ENCODE results near the gene RAPGEF2.

RAPGEF2 gene

DNA sequence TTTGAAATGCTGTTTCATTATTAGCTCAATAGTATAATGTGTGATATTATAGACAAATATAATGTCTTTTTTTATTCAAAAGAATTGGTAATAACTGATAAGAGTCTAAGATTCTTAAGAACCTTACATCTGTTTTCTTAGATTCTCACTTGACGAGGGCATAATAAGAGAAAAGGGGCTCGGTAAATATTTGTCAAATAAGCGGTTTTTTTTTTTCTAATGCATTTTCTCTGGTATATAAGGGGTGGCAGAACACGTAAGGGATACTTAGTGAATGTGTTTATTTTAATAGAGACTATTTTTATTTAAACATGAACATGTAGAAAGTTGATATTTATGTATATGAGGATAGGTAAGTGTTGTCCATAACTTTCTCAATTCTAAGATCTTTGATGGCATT lies 200.6 kb downstream of the RAPGEF2 start:
- no peak overlapping the region for H3K4me3 ChIP-seq (ENCODE audit: insufficient read depth, low read length, poor library complexity, severe bottlenecking)
- no peaks in the 10 kb centered on the region for H3K9me2 ChIP-seq (replicated peaks; ENCODE audit: insufficient read depth, low read length)
- H2AFZ ChIP-seq (ENCODE audit: low read depth, low read length, severe bottlenecking), result no peak overlapping the region
- no peak overlapping the region for H3K27ac ChIP-seq (ENCODE audit: low read depth, low read length)
- H4K20me1 ChIP-seq (ENCODE audit: low read depth, low read length), result no peaks in the 10 kb centered on the region
- no peaks in the 10 kb centered on the region for H3F3A ChIP-seq (ENCODE audit: insufficient read depth)
- H3K9me3 ChIP-seq (ENCODE audit: insufficient read depth, low read length), result no peaks in the 10 kb centered on the region
- no peaks in the 10 kb centered on the region for H3K27me3 ChIP-seq (ENCODE audit: low read length)
- no peaks in the 10 kb centered on the region for H3K79me2 ChIP-seq (ENCODE audit: insufficient read depth, low read length)
- H3K36me3 ChIP-seq (ENCODE audit: low read length), result no peaks in the 10 kb centered on the region
- no peak overlapping the region for H3K4me2 ChIP-seq (ENCODE audit: low read depth, low read length, poor library complexity, severe bottlenecking)
- TF ChIP-seq, protein P1, sequence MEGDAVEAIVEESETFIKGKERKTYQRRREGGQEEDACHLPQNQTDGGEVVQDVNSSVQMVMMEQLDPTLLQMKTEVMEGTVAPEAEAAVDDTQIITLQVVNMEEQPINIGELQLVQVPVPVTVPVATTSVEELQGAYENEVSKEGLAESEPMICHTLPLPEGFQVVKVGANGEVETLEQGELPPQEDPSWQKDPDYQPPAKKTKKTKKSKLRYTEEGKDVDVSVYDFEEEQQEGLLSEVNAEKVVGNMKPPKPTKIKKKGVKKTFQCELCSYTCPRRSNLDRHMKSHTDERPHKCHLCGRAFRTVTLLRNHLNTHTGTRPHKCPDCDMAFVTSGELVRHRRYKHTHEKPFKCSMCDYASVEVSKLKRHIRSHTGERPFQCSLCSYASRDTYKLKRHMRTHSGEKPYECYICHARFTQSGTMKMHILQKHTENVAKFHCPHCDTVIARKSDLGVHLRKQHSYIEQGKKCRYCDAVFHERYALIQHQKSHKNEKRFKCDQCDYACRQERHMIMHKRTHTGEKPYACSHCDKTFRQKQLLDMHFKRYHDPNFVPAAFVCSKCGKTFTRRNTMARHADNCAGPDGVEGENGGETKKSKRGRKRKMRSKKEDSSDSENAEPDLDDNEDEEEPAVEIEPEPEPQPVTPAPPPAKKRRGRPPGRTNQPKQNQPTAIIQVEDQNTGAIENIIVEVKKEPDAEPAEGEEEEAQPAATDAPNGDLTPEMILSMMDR (IDR thresholded peaks at IDR 0.05; ENCODE audit: insufficient read depth, low read length, poor library complexity, severe bottlenecking), result no peak
- TF ChIP-seq EZH2phosphoT487 (conservative IDR thresholded peaks at IDR 0.05; ENCODE audit: low read length), result no peak
- no peak overlapping the region for H3K9ac ChIP-seq (ENCODE audit: low read length)

DNA sequence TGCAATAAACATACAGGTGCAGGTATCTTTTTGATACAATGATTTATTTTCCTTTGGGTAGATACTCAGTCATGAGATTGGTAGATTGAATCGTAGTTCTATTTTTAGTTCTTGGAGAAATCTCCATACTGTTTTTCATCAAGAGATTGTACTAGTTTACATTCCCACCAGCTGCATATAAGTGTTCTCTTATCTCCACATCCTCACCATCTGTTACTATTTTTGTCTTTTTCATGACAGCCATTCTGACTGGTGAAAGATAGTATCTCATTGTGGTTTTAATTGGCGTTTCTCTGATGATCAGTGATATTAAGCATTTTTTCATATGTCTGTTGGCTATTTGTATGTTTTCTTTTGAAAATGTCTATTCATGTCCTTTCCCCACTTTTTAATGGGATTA lies 202.2 kb downstream of the RAPGEF2 start:
- H3K4me2 ChIP-seq (ENCODE audit: low read depth, low read length, poor library complexity, severe bottlenecking), result no peak overlapping the region
- H3K9me2 ChIP-seq (replicated peaks; ENCODE audit: insufficient read depth, low read length), result no peaks in the 10 kb centered on the region

DNA sequence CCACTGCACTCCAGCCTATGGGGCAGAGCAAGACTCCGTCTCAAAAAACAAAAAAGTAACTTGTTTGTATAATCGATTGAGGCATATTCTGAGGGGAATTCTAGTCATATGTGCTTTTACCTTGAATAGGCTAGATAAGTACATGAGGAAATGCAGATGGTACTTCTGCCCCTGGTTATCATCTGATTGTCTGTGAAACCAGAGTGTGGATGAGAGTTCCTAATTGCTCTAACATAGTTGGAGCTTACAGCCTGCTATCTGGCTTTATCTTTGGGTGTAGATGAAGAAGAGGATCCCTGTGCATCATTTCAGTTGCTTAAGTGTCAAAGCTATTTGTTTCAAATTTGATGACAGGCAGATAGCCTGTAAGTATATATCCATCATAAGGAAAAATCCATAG lies 205.1 kb downstream of the RAPGEF2 start:
- no peak for TF ChIP-seq EZH2phosphoT487 (conservative IDR thresholded peaks at IDR 0.05; ENCODE audit: low read length)
- TF ChIP-seq, protein P1 (IDR thresholded peaks at IDR 0.05; ENCODE audit: insufficient read depth, low read length, poor library complexity, severe bottlenecking), result no peak
- Histone ChIP-seq H3K9me2 (replicated peaks; ENCODE audit: insufficient read depth, low read length) (no peaks in the 10 kb centered on the region), H3K79me2 (ENCODE audit: insufficient read depth, low read length) (no peaks in the 10 kb centered on the region), H3K9ac (ENCODE audit: low read length) (no peak overlapping the region), H3K36me3 (ENCODE audit: low read length) (no peaks in the 10 kb centered on the region), H3K4me3 (ENCODE audit: insufficient read depth, low read length, poor library complexity, severe bottlenecking) (no peak overlapping the region), H3K27ac (ENCODE audit: low read depth, low read length) (no peak overlapping the region), H4K20me1 (ENCODE audit: low read depth, low read length) (no peaks in the 10 kb centered on the region), H2AFZ (ENCODE audit: low read depth, low read length, severe bottlenecking) (no peak overlapping the region), H3K9me3 (ENCODE audit: insufficient read depth, low read length) (no peaks in the 10 kb centered on the region), H3K4me2 (ENCODE audit: low read depth, low read length, poor library complexity, severe bottlenecking) (no peak overlapping the region), H3K27me3 (ENCODE audit: low read length) (no peaks in the 10 kb centered on the region), H3F3A (ENCODE audit: insufficient read depth) (no peaks in the 10 kb centered on the region)

More for the DNA sequence above, 202.2 kb downstream of the RAPGEF2 start:
- Histone ChIP-seq H3F3A (ENCODE audit: insufficient read depth) (no peaks in the 10 kb centered on the region), H3K79me2 (ENCODE audit: insufficient read depth, low read length) (no peaks in the 10 kb centered on the region), H4K20me1 (ENCODE audit: low read depth, low read length) (no peaks in the 10 kb centered on the region), H3K9me3 (ENCODE audit: insufficient read depth, low read length) (no peaks in the 10 kb centered on the region), H3K9ac (ENCODE audit: low read length) (no peak overlapping the region), H3K27ac (ENCODE audit: low read depth, low read length) (no peak overlapping the region), H3K36me3 (ENCODE audit: low read length) (no peaks in the 10 kb centered on the region), H3K27me3 (ENCODE audit: low read length) (no peaks in the 10 kb centered on the region), H2AFZ (ENCODE audit: low read depth, low read length, severe bottlenecking) (no peak overlapping the region), H3K4me3 (ENCODE audit: insufficient read depth, low read length, poor library complexity, severe bottlenecking) (no peak overlapping the region)
- no peak for TF ChIP-seq EZH2phosphoT487 (conservative IDR thresholded peaks at IDR 0.05; ENCODE audit: low read length)
- TF ChIP-seq, protein P1 (IDR thresholded peaks at IDR 0.05; ENCODE audit: insufficient read depth, low read length, poor library complexity, severe bottlenecking), result no peak
